Stimulated activated CD8-positive, alpha-beta memory T cell treated with anti-CD3 and anti-CD28 coated beads, Interleukin-7, amount 100 ng/mL, for 24 hours (primary cell): ENCODE data around the gene GTF2IRD1.
"Not testable (repeated sequence)": the region's sequence is repeated elsewhere in the genome, so short reads cannot be mapped to it uniquely, and the experiment has no call there.

Experiments
- DNase-seq: peaks from one replicate; pipeline ENCODE4 v3.0.0-alpha.2; 2020; ENCODE audit warnings: low read depth

The GTF2IRD1 gene

GRCh38 chr7:74493295-74493694, 39.6 kb downstream of the GTF2IRD1 start:
- no peak for DNase-seq

- DNase-seq = no peak
These were observed 40.4 kb downstream of the GTF2IRD1 start for GRCh38 chr7:74494076-74494548.

GRCh38 chr7:74495112-74496086, 41.7 kb downstream of the GTF2IRD1 start:
- DNase-seq = no peak

- no peak for DNase-seq
These were observed 42.6 kb downstream of the GTF2IRD1 start for GRCh38 chr7:74496272-74496671.

GRCh38 chr7:74496773-74497172, 43.1 kb downstream of the GTF2IRD1 start:
- not testable (repeated sequence) for DNase-seq

- no peak for DNase-seq
These were observed 44.6 kb downstream of the GTF2IRD1 start for GRCh38 chr7:74498354-74498753.

- no peak for DNase-seq
These were observed 45.5 kb downstream of the GTF2IRD1 start for GRCh38 chr7:74498996-74499834.

GRCh38 chr7:74499835-74500388, 46.2 kb downstream of the GTF2IRD1 start:
- DNase-seq = no peak

GRCh38 chr7:74501298-74501697, 47.6 kb downstream of the GTF2IRD1 start:
- no peak for DNase-seq

GRCh38 chr7:74502216-74502891, 48.6 kb downstream of the GTF2IRD1 start:
- DNase-seq = no peak

GRCh38 chr7:74503061-74503460, 49.4 kb downstream of the GTF2IRD1 start:
- no peak for DNase-seq

GRCh38 chr7:74503943-74504342, 50.2 kb downstream of the GTF2IRD1 start:
- DNase-seq = no peak

- DNase-seq = no peak
These were observed 52.0 kb downstream of the GTF2IRD1 start for GRCh38 chr7:74505471-74506324.

- no peak for DNase-seq
These were observed 52.6 kb downstream of the GTF2IRD1 start for GRCh38 chr7:74506325-74506724.

- DNase-seq = no peak
These were observed 54.0 kb downstream of the GTF2IRD1 start for GRCh38 chr7:74507538-74508319.

- not testable (repeated sequence) for DNase-seq
These were observed 55.7 kb downstream of the GTF2IRD1 start for GRCh38 chr7:74509453-74509852.

- no peak for DNase-seq
These were observed 57.6 kb downstream of the GTF2IRD1 start for GRCh38 chr7:74511345-74511744.

GRCh38 chr7:74512762-74513161, 59.1 kb downstream of the GTF2IRD1 start:
- no peak for DNase-seq

- no peak for DNase-seq
These were observed 60.5 kb downstream of the GTF2IRD1 start for GRCh38 chr7:74514131-74514591.

GRCh38 chr7:74515276-74515675, 61.6 kb downstream of the GTF2IRD1 start:
- no peak for DNase-seq
